Urinary bladder (tissue), 4 donors: Measurements from ENCODE around the gene ETV6. TPM values are rescaled to one million over a fixed set of nuclear protein-coding genes. Genes with fewer than 3 reads are reported as not detected.

Source experiments
- DNase-seq: peaks from one replicate; pipeline ENCODE4 v3.0.0-alpha.2; 2015; ENCODE audit errors: extremely low spot score
- H3K27ac ChIP-seq: one replicate; pipeline ENCODE4 v1.5.1; 2013; ENCODE audit warnings: low read depth, mild to moderate bottlenecking, moderate library complexity
- H3K36me3 ChIP-seq: one replicate; pipeline ENCODE4 v1.6.1; 2013; ENCODE audit warnings: mild to moderate bottlenecking, moderate library complexity; ENCODE audit not compliant: insufficient read depth
- H3K4me1 ChIP-seq: one replicate; pipeline ENCODE4 v1.6.1; 2013; ENCODE audit warnings: mild to moderate bottlenecking, moderate library complexity; ENCODE audit not compliant: insufficient read depth
- H3K4me3 ChIP-seq: one replicate; pipeline ENCODE4 v1.5.1; 2013; ENCODE audit warnings: low read depth, low read length
- WGBS: extraction: QIAGEN DNeasy Blood & Tissue Kit; methylation state at CpG from one replicate; pipeline ENCODE4 v1.1.7; 2013; 5-methylcytosine and 5-hydroxymethylcytosine counted together
- polyA plus RNA-seq: library from polyadenylated mRNA; stranded (reverse); fragments of 200-250 nt; gene quantifications from one replicate; pipeline ENCODE4 v1.2.3, GENCODE V29; 2013
- total RNA-seq: library from RNA; depleted of rRNA; stranded (reverse); fragments of >200 nt; gene quantifications from one replicate; pipeline ENCODE4 v1.2.3, GENCODE V29; 2014
- donor health status: healthy with polysubstance abuse.
- donor health status: healthy.

Gene ETV6
- total and polyA plus RNA-seq, 2 donors: 11.8 to 12.7 TPM

DNA sequence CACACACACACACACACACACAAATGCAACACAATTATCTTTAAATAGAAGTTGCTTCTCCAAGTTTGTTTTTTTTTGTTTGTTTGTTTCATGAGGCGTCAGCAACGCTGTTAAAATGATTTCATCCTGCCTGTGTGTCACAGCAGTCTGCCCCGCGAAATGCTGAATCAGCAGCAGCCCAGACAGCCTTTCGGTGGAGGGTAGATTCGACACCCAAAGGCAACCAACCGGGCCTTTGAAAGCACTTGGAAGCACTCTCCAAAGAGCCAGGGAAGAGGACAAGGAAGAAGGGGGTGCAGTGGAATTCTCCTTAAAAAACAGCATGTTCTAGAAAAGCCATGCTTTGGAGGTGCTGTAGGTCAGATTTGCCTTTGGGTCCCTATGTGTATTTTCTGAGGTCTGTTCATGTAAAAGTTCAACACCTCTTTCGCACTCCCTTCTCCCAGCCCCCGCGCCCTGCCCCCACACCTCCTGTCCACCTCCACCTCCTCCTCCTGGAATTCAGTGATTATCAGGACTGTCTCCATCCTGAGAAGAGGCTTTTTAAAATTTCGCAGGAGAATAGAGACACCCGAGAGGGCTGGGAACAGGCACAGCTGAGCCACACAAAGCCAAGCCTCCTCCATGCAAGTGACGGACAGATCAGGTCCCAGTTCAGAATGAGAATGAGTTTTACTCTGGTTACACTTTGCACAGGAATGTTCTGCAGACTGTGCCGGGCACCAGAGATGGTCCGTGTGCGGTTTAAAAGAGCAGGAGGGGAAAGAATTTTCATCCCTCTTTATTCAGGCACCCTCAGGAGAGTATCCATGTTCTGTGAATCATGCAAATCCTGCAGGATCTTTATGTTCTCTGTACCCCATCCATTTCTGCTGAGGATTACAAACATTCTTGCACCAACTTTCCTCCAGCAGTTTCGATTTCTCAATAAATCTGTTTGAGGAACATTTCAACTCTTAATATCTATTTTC is 177.9 kb downstream of the ETV6 start:
- no peak for DNase-seq
- no peak overlapping the region for H3K27ac ChIP-seq
- 45% methylated on average over 17 of the region's 17 CpGs for WGBS
- H3K4me1 ChIP-seq: no peaks in the 10 kb centered on the region
- H3K36me3 ChIP-seq: no peaks in the 10 kb centered on the region
- H3K4me3 ChIP-seq: no peak overlapping the region

DNA sequence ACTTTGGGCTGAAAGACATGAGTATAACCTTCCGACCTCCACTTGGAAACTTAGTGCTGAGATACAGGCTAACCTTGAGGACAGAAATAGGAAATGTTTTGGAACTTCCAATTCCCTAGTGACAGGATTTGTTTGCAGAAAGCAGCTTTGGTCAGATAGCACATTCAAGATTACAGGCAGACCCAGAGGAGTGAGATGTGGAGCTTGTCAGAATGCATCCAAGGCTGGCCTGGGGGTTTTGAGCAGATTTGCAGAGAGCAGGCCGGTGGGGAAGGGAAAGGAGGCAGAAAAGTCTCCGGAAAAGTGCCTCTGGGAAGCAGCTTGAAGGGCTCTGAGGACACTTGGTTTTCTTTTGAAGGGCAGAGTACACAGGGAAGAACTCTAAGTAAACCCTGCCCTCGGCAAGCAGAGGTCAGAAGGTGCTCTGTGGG is 180.3 kb downstream of the ETV6 start:
- Histone ChIP-seq H3K36me3 (no peaks in the 10 kb centered on the region), H3K4me1 (no peaks in the 10 kb centered on the region), H3K4me3 (no peak overlapping the region), H3K27ac (no peak overlapping the region)
- no peak for DNase-seq
- 44% methylated on average over 4 of the region's 4 CpGs for WGBS

DNA sequence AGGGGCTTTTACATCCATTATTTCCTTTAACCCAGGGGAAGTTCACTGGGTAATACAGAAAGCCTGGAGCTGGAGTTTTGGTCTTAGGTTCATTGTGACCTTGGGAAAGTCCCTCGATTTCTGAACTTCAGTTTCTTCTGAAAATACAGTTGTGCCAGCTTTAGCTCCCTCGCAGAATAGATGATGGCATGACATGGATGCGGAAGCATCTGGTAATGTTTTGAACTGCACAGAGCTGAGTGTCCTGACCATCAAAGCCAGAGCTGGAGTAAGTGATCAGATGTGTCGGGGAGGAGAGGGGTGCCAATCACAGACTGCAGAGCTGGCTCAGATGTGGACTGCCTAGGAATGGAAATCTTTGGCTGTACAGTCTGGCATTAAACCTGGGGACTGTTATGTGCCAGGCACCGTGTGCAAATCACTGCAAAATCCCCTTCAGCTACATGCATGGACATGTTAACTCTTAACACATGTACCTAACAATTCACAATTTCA is 180.9 kb downstream of the ETV6 start:
- no peak for DNase-seq
- Histone ChIP-seq H3K4me3 (no peak overlapping the region), H3K36me3 (no peaks in the 10 kb centered on the region), H3K27ac (no peak overlapping the region), H3K4me1 (no peaks in the 10 kb centered on the region)
- WGBS: 65% methylated on average over 5 of the region's 5 CpGs

DNA sequence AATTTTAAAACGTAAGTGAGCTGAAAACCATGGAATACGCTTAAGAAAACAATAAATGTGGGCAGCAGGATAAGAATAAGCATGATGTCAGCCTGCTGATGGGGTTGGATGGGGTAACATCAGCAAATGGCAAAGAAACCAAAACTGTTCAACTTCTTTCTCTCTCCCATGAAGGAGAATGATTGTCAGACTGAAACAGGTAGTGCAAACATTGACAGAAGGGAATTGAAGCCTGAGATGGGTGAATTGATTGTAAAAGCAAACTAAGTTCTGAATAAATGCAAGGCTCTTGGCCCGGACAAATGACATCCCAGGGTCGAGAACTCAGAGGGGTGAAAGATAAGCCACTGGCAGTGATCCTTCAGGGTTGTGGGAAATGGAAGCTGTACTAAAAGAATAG is 182.6 kb downstream of the ETV6 start:
- H3K27ac ChIP-seq: no peak overlapping the region
- no peaks in the 10 kb centered on the region for H3K4me1 ChIP-seq
- no peaks in the 10 kb centered on the region for H3K36me3 ChIP-seq
- no peak overlapping the region for H3K4me3 ChIP-seq
- no peak for DNase-seq
- WGBS: 74% methylated on average over 4 of the region's 4 CpGs

DNA sequence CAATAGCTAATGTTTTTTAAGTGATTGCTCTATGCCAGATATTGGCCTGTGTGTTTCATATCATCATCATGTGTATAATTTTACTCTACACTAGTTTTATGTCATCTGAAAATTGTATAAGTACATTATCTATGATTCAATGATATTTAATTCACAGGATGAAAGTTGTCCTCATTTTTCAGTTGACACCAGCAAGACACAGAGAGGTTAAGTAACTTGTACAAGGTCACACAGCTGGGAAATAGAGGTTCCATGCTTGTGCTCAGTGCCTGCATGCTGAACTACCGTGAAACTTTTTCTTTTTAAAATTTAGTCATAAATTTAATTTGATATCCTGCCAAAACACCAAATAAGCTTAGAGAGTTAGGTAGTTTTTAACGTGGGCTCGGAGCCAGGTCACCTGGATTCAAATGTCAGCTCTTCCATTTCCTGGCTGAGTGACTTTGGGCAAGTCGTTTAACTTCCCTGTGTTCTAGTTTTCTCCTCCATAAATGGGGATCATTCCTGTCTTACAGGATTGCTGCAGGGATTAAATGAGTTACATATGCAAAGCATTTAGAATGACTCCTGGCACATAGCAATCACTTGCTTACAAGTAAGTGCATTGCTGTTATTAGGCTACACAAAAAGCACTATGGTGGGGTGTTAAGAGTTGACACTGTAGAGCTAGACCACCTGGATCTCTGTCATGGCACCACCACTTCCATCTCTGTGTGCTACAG is 183.9 kb downstream of the ETV6 start:
- Histone ChIP-seq H3K27ac (no peak overlapping the region), H3K4me3 (no peak overlapping the region), H3K36me3 (no peaks in the 10 kb centered on the region), H3K4me1 (no peaks in the 10 kb centered on the region)
- no peak for DNase-seq
- WGBS: 72% methylated on average over 4 of the region's 4 CpGs

DNA sequence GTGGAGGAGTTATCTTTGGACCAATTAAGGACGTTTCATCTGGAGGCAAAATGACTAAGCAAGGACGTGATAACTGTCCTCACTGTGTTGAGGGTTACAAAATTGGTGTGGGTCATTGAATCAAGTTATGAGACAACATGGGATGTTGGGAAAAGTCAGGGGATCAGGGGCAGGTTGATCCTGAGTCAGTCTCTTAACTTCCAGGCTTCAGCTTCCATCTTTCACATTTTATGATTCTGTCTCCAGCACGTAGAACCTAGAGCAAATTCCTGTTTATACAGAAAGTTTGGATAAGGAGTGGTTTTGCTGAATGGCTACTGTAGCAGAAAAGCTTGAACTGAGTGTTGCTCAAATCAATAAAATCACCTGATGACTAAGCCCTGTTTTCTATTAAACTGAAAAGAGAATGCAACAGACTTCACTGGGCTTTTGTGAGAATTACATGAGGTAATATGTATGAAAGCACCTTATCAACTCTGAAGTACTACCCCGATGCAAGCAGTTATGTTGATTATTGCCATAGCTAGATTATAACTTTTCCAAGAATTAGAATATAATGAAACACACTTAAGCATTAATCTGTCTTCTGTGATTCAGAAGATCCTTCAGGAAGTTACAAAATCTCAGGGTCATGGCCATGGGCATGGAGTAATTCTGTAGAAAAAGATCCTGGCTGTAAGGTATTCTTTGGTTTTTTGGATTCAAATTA is 184.8 kb downstream of the ETV6 start:
- 40% methylated on average over 4 of the region's 4 CpGs for WGBS
- no peak for DNase-seq
- Histone ChIP-seq H3K4me3 (no peak overlapping the region), H3K27ac (no peak overlapping the region), H3K36me3 (no peaks in the 10 kb centered on the region), H3K4me1 (no peaks in the 10 kb centered on the region)

DNA sequence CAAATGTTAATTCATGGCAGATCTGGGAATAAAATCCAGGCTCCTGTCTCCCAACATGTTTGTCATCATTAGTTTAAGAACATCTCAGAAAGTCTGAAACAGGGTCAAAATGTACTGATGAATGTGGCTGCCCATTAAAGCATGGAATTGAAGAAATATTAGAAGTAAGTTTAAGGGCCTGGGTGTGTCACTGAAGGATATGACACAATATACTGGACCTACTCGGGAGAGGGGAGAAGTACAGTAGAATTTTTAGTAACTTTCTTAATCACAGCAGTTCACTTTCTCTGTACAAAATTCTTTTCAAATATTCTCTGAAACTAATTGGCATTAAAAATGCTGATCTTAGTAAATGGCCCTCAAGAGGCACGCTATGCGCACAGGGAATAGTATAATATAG is 185.5 kb downstream of the ETV6 start:
- Histone ChIP-seq H3K4me3 (no peak overlapping the region), H3K27ac (no peak overlapping the region), H3K36me3 (no peaks in the 10 kb centered on the region), H3K4me1 (peaks cover 1% of the 10 kb centered on the region)
- WGBS: 79% methylated on average over 3 of the region's 3 CpGs
- DNase-seq: no peak

DNA sequence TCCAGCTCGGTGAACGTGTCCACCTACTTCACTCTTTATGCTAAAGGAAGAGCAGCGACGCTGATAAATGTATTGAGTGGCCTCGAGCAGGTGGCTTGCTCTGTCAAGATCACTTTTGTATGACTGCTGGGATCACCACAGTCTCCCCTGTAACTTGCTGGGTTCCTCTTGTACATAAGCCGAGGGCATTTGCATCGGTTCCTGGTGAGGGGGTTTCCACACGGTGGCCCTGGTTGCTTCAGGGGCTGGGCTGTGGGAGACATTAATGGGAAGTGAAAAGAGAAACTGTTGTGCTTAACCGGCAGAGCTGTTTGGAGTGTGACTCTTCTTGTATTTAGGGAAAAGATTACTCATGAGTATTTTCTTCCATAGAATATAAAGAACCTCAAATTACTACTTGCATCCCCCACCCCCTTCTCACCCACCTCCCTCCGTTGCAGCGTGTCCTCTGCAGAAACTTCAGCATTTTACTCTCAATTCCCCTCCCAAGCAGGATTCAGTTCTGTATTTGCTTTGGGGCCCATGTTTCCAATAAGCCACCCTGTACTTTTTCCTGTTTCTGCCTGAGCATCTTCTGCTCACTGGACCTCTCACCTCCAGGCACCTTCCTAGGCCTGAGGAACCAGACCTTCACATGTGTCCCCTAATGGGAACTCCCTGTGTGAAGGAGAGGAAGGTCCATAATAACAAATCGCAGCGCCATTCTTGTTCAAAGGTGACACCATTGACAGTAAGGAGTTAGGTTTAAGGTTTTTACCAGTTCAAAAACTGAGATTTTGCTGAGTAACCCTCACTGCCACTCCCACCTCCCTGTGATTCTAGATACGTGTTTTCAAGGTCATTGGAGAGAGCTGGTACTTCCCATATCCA is 187.0 kb downstream of the ETV6 start:
- H3K36me3 ChIP-seq: no peaks in the 10 kb centered on the region
- no peak for DNase-seq
- H3K4me3 ChIP-seq: no peak overlapping the region
- no peak overlapping the region for H3K27ac ChIP-seq
- H3K4me1 ChIP-seq: peaks cover 2% of the 10 kb centered on the region
- 80% methylated on average over 14 of the region's 14 CpGs for WGBS

DNA sequence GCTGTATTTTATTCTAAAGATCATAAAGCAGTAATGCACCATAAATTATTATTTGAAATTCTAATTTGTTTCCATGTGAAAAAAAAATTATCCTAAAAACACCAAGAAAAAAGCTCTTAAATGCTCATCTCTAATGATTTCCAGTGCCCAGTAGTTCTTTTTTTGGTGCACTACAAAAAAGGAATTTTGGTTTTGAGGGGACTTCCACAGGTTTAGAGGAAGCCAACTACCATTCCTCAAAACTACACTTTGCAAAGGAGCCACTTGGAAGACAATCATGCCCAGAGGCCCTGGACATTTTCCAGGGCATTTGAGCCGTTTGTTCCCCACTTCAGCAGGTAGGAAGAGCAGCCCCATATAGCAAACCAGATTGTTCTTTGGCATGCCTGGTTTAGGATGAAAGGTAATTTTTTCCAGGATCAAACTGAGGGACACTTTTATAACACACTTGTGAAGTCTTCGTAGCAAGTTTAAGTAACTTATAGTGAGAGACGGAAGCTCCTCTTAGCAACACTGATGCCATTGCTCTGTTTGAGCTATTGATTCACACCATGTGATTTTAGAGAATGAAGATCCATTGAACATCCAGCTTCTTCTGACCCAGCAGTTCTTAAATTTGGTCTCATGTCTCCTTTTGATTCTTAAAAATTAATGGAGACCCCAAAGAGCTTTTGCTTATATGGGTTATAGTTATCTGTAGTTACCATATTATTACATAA is 187.9 kb downstream of the ETV6 start:
- Histone ChIP-seq H3K4me3 (no peak overlapping the region), H3K36me3 (no peaks in the 10 kb centered on the region), H3K4me1 (peaks cover 2% of the 10 kb centered on the region), H3K27ac (no peak overlapping the region)
- no peak for DNase-seq
- 67% methylated on average over 3 of the region's 3 CpGs for WGBS

DNA sequence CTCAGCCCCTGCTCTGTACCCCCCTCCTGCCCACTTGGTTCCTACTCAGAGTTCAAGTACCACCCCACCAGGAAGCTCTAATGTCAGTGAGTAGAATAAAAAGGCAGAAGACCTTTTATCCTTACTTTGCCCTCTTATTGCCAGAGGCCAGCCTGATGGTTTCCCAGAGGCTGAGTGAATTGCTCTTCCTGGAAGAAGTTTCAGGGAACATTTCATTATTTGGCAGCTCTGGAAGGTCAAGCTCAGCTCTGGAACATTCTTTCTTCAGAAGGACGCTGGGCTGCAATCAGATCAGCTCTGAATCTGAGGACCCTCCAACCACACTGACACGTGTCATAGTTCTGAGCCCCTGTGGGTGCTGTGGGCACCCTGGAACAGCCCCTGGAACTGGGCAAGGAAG is 188.9 kb downstream of the ETV6 start:
- DNase-seq: no peak
- Histone ChIP-seq H3K4me3 (no peak overlapping the region), H3K4me1 (peaks cover 2% of the 10 kb centered on the region), H3K27ac (no peak overlapping the region), H3K36me3 (no peaks in the 10 kb centered on the region)
- WGBS: 51% methylated on average over 2 of the region's 2 CpGs

DNA sequence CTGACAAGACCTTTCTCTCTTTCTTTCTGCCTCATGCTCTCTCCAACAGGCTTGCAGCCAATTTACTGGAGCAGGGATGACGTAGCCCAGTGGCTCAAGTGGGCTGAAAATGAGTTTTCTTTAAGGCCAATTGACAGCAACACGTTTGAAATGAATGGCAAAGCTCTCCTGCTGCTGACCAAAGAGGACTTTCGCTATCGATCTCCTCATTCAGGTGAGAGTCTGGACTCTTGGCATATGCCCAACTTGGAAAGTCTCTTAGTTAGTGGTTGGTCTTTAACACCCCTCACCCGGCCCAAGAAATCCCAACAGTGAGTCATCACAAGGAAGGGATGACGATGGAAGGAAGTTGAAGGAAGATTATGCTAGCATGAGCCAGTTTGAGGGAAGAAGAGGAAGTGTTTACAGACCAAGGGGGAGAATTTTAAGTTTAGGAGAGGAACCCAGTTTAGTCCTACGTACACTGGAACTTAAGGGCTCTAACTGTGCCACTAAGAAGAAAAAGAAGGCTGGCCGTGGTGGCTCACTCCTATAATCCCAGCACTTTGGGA is 189.7 kb downstream of the ETV6 start:
- Histone ChIP-seq H3K27ac (no peak overlapping the region), H3K4me1 (peaks cover 2% of the 10 kb centered on the region), H3K4me3 (no peak overlapping the region), H3K36me3 (no peaks in the 10 kb centered on the region)
- 57% methylated on average over 8 of the region's 8 CpGs for WGBS
- no peak for DNase-seq

DNA sequence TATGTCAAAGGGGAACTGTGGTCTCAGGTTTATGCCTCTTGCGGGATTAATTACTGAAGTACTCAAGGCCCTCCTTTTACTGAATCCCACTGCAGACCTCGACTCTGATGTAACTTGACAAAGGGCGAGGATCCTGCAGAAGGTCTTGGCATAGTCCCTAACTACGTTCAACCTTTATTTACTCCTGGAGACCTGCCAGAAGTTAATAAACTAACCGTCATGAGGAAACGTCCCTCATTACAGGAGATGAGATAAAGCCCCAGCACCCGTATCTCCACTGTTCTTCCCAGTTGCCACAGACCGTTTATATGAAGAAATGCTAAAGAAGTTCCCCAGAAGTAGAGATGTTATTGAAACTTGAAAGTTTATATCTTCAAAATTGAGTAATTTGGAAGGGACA is 190.9 kb downstream of the ETV6 start:
- WGBS: 34% methylated on average over 8 of the region's 8 CpGs
- H3K36me3 ChIP-seq: no peaks in the 10 kb centered on the region
- no peak for DNase-seq
- no peak overlapping the region for H3K27ac ChIP-seq
- no peak overlapping the region for H3K4me3 ChIP-seq
- peaks cover 2% of the 10 kb centered on the region for H3K4me1 ChIP-seq
